ENCODE data around the gene JAG2.

The JAG2 gene

GRCh38 chr14:105091054-105091516 is 77.5 kb downstream of the JAG2 start:
- no peak for TF ChIP-seq FOXP2 (optimal IDR thresholded peaks at IDR 0.05; ENCODE audit: control extremely low read depth, extremely low read length, insufficient read depth)
- H3K9ac ChIP-seq (ENCODE audit: insufficient read length), result no peak overlapping the region
- no peaks in the 10 kb centered on the region for H3K9me3 ChIP-seq (ENCODE audit: low read depth, low read length)
- DNase-seq (ENCODE audit: low read depth, low spot score), result no peak
- H3K36me3 ChIP-seq (ENCODE audit: insufficient read depth, low read length), result no peaks in the 10 kb centered on the region
- no peak overlapping the region for H3K4me3 ChIP-seq
- H3K27ac ChIP-seq, result no peak overlapping the region
